Activated effector memory CD4-positive, alpha-beta T cell treated with anti-CD3 and anti-CD28 coated beads, Interleukin-2, amount 50 U/mL, for 16 hours (primary cell): ENCODE results near the gene ARHGAP27.
"Not testable (repeated sequence)": the region's sequence is repeated elsewhere in the genome, so short reads cannot be mapped to it uniquely, and the experiment has no call there.

Experiments
- DNase-seq: peaks from one replicate; pipeline ENCODE4 v3.0.0-alpha.2; 2020

Gene ARHGAP27

GRCh38 chr17:45446872-45447625 is 14.4 kb upstream of the ARHGAP27 start:
- DNase-seq: not testable (repeated sequence)

DNA sequence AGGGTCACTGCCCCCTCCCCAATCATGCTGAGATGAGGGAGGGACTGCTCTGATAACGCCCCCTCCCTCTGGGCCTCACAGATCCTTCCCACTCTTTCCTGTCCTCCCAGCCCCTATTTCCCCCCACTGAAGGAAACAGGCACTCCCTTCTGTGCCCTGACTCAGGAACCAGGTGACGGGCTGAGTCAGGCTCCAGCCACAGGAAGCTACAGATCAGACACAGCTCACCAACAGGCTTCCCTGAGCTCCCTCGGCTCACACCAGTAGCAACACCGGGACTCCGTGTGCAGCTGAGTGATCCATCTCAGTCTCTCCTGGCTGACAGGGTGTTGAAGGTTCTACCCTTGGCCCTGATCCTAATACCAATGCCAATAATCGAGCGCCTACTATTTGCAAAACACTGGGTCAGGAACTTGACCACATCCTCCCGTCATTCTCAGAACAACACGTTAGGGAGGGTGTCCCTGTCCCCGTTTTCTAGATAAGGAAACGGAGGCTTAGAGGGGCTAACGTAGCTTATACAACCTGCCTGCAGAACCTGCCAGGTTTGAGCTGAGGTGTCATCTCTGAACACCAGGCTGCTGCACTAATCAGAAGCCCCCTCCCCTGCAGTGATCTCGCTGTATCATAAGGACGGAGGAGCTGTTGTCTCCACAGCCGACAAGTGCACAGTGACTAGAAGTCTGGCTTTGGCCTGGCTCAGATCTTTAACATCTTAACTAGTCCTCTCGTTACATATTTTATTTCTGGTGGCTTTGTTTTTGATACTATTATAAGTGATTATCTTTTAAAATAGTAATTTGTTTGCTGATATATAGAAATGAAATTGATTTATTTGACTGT is 13.5 kb upstream of the ARHGAP27 start:
- peak; percentile 75 for DNase-seq

GRCh38 chr17:45444856-45445820 is 12.5 kb upstream of the ARHGAP27 start:
- DNase-seq: peak; percentile 55

DNA sequence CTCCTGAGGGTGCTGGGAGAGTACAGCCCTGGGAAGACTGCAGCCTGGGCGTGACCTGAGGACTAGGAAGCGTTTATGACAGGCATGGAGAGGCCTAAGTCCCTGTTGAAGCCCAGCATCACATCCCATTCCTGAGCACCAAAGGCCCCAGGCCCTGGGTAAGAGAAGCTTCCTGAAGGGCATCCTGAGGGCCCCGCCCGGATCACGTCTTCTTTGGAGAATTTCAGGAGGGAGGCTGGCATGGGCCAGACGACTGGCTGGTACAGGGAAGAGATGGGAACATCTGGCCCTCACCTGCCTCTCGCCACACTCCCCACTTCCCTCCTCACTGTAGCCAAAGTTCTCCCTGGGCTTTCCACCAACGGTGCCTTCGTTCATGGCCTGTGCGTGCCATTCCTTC is 11.6 kb upstream of the ARHGAP27 start:
- not testable (repeated sequence) for DNase-seq

DNA sequence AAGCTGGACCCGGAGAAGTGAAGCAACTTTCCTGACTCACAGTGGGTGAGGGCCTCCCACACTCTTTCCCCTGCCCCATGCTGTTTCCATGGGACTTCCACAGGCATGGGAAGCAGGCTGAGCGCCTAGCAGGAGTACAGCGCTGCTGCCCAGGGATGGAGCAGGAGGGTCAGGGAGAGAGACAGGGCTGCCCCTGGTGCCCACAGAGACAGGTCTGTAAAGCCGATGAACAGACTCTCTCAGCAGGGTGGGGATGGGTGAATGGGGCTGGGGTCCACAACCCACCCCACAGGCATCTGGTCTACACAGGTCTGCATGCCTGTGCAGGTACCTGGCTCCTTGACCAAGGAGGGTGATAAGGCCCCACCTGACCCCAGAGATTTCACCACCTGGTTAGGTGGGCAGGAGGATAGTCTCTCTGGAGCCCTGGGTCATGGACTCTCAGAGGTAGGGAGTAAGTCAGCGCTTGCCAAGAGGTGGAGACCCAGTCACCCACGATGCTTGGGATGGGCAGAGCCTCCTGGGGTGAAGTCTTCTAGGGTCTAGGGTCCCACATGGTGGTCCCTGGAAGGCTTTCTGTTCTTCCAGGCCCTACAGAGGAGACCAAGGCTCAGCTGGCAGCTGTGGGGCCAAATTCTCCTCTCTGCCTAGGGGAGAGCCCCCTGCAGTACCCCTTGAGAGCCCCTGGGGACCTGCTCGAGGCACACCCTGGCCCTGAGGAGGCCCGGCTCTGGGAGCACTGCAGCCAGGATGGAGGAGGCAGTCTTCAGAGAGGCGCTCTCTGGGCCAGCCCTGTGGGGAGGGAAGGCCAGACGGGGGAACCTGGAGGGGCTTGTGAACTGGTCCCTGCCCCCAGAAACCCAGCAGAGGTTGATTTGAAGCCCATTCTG is 10.9 kb upstream of the ARHGAP27 start:
- DNase-seq: peak; percentile 53

DNA sequence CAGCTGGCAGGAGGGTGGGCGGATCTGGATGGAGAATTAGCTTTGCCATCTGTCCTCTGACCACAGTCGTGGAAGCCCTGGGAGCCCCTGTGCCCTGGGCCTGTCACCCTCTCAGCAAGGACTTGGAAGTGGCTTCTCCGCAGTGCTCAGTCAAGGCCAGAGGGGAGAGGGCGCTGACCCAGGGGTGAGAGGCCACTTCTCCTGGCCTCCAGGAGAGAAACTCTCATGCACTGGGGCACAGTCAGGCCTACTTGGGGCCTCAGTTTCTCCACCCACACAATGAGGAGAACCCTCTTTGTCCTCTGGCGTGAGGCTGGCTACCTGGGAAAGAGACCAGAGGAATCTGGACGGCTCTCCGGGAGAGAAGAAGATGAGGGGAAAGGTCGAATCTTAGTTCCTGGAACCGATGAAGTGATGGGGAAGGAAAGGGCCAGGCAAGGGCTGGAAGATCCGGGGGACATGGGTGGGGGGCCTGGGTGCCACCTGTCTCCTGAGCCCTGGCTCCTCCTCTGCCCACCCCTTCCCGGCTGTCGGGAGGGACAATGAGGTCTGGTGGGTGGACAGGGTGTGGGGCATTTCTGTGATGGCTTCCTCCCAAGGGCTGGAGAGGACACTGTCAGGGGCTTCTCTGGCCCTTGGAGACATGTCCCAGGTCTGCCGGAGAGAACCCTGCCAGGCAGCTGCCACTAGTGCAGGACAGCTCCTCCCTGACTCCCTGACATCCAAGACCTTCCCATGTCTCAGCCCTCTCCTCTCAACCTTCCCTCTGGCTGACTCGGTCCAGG is 9.0 kb upstream of the ARHGAP27 start:
- no peak for DNase-seq

- peak; percentile 64 for DNase-seq
Measured at GRCh38 chr17:45440839-45441515, 8.3 kb upstream of the ARHGAP27 start.

DNA sequence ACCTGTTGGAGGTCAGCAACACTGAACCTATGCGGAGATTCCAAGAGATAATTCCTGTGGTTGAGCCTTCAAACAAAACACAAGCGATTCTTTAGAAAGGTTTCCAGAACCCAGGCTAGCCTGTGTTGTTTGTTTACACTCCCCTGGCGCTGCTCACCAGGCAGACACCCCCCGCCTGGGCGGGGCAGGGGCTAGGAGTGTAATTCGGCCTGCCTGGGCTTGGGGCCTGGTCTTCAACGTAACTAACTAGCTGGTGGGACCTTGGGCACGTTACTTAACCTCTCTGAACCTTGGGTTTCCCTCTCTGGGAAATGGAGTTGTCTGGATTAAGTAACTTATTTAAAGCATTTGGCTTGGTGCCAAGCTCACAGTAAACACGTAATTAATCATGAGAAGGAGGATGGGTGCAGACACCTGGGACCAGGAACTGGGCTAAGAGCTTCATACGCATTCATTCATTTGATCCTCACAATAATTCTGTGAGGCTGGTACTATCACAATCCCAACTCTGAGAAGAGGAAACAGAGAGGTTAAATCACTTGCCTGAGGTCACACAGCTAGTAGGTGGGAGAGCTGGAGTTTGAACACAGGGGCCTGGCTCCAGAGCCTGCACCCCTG is 7.6 kb upstream of the ARHGAP27 start:
- no peak for DNase-seq

DNA sequence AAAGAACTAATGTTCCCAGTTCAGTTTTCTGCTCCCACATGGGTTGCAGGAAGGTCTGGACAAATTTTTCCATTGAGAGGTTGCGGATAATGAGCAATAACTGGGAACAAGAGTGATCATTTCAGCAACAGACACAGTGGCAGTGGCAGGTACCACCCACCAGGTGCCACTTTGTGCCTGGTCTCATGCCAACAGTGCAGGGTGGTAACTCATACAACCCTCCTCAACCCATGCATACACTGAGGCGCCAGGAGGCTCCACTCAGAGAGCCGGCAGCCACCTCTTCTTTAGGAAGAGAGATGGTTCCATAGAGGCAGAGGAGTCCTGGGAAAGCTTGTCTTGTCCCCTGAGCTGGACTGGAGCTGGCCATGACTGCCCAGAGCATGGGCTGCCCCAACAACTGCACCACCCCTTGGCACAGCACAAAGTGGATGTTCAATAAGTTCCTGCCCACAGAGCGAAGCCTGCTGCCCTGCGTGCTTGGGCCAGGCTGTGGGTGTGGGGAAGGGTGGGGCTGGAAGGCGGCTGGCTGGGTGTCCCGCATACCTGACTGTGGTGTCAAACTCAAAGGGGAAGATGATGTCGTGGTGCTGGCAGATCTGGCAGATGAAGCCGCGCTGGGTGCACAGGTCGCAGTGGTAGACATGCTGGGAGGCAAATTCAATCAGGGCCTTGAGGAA is 6.4 kb upstream of the ARHGAP27 start:
- DNase-seq: no peak

- peak; percentile 58 for DNase-seq
Measured at GRCh38 chr17:45437465-45438283, 5.0 kb upstream of the ARHGAP27 start.

DNA sequence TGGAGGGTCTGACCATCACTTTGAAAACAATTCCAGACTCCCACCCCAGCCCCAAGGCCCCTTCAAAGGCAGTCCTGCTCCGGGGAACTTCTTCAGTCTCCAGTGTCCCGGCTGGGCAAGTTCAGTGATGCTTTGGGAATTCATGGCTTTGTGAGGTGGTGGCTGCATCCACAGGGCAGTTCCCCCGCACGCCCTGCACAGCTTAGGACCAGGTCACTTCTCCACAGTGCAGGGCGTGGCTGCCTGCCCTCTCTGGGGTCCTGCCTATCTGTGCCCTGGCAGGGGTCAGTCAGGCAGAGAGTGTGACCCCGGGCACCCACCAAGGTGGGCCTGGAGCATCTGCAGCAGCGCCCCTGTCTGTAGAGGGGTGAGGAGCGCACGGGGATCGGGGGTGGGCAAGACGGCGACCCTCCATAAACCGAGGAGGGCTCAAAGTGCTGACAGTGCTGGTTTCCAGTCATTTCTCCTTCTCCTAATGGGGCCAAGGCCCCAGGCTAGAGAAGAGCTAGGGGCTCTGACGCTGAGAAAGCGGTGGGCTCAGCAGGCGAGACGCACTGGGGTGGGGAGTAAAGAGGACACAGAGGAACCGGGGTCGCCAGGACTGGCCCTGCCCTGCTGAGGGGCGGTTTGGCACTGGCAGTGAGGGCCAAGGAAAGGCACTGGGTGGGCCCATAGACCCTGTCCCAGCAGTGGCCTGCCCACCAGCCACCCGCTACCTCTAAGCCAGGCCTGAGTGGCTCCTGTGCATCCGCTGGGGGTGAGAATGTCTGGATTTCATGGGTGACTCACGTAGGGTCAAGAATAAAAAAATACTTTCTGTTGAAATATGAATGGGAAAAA is 4.2 kb upstream of the ARHGAP27 start:
- peak; percentile 57 for DNase-seq

DNA sequence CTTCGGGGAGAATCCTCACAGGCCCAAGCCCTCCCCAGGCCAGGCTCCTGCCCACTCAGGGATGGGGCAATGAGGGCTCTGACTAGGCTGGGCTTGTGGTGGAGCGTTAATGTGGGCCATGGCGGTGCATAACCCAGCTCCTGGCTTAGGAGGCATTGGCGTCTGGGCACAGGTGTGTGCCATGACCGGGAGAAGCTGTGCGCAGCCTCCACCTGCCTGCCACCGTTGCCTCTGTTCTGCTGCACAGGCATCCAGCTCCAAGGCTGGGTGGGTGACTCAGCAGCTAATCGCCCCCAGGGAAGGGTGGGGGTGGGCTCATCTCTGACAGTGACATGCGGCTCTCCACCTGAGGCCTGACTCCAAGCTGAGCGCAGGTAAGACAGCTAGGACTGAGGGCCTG is 3.5 kb upstream of the ARHGAP27 start:
- peak; percentile 59 for DNase-seq

- DNase-seq: no peak
Measured at GRCh38 chr17:45435481-45435880, 2.8 kb upstream of the ARHGAP27 start.

DNA sequence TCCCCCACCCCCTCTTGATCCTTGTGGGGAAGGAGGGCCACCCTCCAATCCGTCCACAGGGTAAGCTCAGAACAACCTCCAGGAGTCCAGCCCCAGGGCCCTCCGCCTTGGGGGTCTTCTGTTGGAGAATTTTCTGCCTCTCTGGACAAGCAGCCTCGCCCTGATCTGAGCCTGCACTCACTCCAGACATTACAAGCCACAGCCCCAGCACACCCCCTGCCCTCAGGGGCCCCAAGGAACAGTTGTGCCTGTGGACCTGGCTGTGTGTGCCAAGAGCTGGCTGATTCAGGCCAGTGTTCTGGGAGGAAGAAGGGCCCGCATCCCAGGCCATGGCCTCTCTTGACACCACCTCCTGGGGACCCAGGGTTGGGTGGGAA is 477 bp upstream of the ARHGAP27 start:
- DNase-seq: peak; percentile 59

GRCh38 chr17:45431531-45432404 is 902 bp downstream of the ARHGAP27 start:
- peak; percentile 91 for DNase-seq

- peak; percentile 75 for DNase-seq
Measured at GRCh38 chr17:45430738-45431530, 1.7 kb downstream of the ARHGAP27 start.
